Endodermal cell (in vitro differentiated cells): ENCODE data around the gene SCFD2. TPM values are rescaled to one million over a fixed set of nuclear protein-coding genes. Genes with fewer than 3 reads are reported as not detected.

Experiments
- DNase-seq: peaks from one replicate; pipeline ENCODE4 v3.0.0-alpha.2; 2017
- H3K27ac ChIP-seq: 2 replicates; pipeline ENCODE4 v1.5.1; 2013; ENCODE audit warnings: mild to moderate bottlenecking, low read depth, low read length, moderate library complexity
- H3K27me3 ChIP-seq: 2 replicates; pipeline ENCODE4 v1.6.1; 2013; ENCODE audit warnings: mild to moderate bottlenecking, low read length, moderate library complexity; ENCODE audit not compliant: insufficient read depth, control insufficient read depth, poor library complexity, severe bottlenecking
- H3K36me3 ChIP-seq: 2 replicates; pipeline ENCODE4 v1.7.0; 2013; ENCODE audit warnings: mild to moderate bottlenecking, low read length, moderate library complexity; ENCODE audit not compliant: control insufficient read depth, insufficient read depth
- H3K4me1 ChIP-seq: one replicate; pipeline ENCODE4 v1.7.0; 2013; ENCODE audit warnings: low read length; ENCODE audit not compliant: control insufficient read depth, insufficient read depth
- H3K4me3 ChIP-seq: 2 replicates; pipeline ENCODE4 v1.5.1; 2013; ENCODE audit warnings: mild to moderate bottlenecking, low read length, moderate library complexity
- H3K9ac ChIP-seq: 2 replicates; pipeline ENCODE4 v1.6.1; 2013; ENCODE audit warnings: mild to moderate bottlenecking, low read length, moderate library complexity; ENCODE audit not compliant: poor library complexity, severe bottlenecking; ENCODE audit errors: extremely low read depth
- H3K9me3 ChIP-seq: 2 replicates; pipeline ENCODE4 v1.6.1; 2013; ENCODE audit warnings: mild to moderate bottlenecking, low read length, moderate library complexity; ENCODE audit not compliant: control insufficient read depth
- H3K27ac Mint-ChIP-seq: 2 replicates; pipeline ENCODE4 v1.8.0; 2020; ENCODE audit warnings: mixed read lengths
- H3K27me3 Mint-ChIP-seq: 2 replicates; pipeline ENCODE4 v1.8.0; 2021; ENCODE audit warnings: mild to moderate bottlenecking, mixed read lengths; ENCODE audit not compliant: insufficient read depth
- H3K36me3 Mint-ChIP-seq: 2 replicates; pipeline ENCODE4 v1.8.0; 2020; ENCODE audit warnings: low read depth, mixed read lengths
- H3K4me1 Mint-ChIP-seq: 2 replicates; pipeline ENCODE4 v1.8.0; 2020; ENCODE audit warnings: mixed read lengths
- H3K4me3 Mint-ChIP-seq: 2 replicates; pipeline ENCODE4 v1.8.0; 2020; ENCODE audit warnings: mild to moderate bottlenecking, moderate library complexity, mixed read lengths
- H3K9me3 Mint-ChIP-seq: 2 replicates; pipeline ENCODE4 v1.8.0; 2020; ENCODE audit warnings: mild to moderate bottlenecking, mixed read lengths
- WGBS, 2 experiments: methylation state at CpG; one replicate each; pipeline versions ENCODE4 v1.1.5 to v1.1.7; 2013; ENCODE audit warnings: missing lambda C conversion rate in 2 of 2, mixed read lengths in 1 of 2; ENCODE audit not compliant: insufficient coverage in 1 of 2, insufficient read length in 1 of 2; 5-methylcytosine and 5-hydroxymethylcytosine counted together
- total RNA-seq, 2 donors: library from RNA; stranded (reverse); fragmentation: NEBNext Ultra II Directional in 1 of 2; extraction: Animal tissue kit (Norgen Biotek cat#: 25700) in 1 of 2; gene quantifications; 2 replicates in 1 of 2; 3 replicates in 1 of 2; pipeline ENCODE4 v1.2.1, GENCODE V29; 2021
- TF ChIP-seq, protein P1 (sequence below): fragments of 200-600 bp; sonication (generic); conservative IDR thresholded peaks from 2 replicates; pipeline ENCODE4 v1.5.0; 2021; ENCODE audit warnings: antibody characterized with exemption, mild to moderate bottlenecking

Gene SCFD2
- total RNA-seq, 2 donors from 2014 or later = 5.7 to 6.5 TPM

DNA sequence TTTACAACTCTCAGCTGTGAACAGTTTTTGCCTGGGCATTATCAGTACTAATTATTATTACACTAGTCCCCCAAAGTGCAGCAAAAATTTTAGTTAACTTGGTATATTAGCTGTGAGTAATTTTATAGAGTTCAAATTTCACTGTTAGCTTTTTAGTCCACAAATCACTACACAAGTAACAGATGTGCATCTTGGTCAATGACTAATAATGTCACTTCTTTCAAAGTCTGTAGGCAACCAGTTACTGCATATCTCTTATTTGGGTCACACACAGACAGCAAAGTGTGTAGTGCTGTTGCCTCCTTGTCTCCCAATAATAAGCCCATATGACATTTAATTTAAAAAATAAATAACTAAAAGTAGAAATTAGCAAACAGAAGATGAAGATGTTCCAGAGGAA, 159.9 kb downstream of the SCFD2 start:
- no peak overlapping the region for H3K9ac ChIP-seq
- no peaks in the 10 kb centered on the region for H3K9me3 ChIP-seq
- TF ChIP-seq, protein P1, sequence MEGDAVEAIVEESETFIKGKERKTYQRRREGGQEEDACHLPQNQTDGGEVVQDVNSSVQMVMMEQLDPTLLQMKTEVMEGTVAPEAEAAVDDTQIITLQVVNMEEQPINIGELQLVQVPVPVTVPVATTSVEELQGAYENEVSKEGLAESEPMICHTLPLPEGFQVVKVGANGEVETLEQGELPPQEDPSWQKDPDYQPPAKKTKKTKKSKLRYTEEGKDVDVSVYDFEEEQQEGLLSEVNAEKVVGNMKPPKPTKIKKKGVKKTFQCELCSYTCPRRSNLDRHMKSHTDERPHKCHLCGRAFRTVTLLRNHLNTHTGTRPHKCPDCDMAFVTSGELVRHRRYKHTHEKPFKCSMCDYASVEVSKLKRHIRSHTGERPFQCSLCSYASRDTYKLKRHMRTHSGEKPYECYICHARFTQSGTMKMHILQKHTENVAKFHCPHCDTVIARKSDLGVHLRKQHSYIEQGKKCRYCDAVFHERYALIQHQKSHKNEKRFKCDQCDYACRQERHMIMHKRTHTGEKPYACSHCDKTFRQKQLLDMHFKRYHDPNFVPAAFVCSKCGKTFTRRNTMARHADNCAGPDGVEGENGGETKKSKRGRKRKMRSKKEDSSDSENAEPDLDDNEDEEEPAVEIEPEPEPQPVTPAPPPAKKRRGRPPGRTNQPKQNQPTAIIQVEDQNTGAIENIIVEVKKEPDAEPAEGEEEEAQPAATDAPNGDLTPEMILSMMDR = no peak
- no peaks in the 10 kb centered on the region for H3K36me3 ChIP-seq
- DNase-seq = no peak
- no peaks in the 10 kb centered on the region for H3K9me3 Mint-ChIP-seq
- H3K4me1 Mint-ChIP-seq = no peaks in the 10 kb centered on the region
- H3K4me1 ChIP-seq = no peaks in the 10 kb centered on the region
- no peak overlapping the region for H3K27ac ChIP-seq
- no peaks in the 10 kb centered on the region for H3K27me3 Mint-ChIP-seq
- no peak overlapping the region for H3K27ac Mint-ChIP-seq
- H3K4me3 ChIP-seq = no peak overlapping the region
- no peaks in the 10 kb centered on the region for H3K36me3 Mint-ChIP-seq
- H3K4me3 Mint-ChIP-seq = no peak overlapping the region
- H3K27me3 ChIP-seq = no peaks in the 10 kb centered on the region

DNA sequence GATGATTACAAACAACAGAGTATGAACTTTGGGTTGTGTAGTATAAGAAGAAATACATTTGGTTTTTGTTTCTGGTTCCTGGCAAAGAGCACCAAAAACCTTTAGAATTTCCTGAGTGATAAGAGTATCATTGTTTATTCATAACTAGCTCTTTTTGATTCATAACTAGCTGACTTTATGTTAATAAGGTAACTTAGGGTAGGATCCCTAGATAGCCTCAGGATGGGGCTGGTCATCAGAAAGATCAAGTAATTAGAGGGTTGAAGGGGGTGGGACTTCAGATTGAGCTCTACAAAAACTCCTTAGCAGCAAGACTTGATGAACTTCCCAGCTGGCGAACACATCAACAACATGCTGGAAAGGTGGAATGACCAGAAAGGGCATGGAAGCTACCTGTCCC, 166.5 kb downstream of the SCFD2 start:
- no peak overlapping the region for H3K27ac Mint-ChIP-seq
- no peaks in the 10 kb centered on the region for H3K9me3 Mint-ChIP-seq
- Histone ChIP-seq H3K9ac (no peak overlapping the region), H3K27me3 (no peaks in the 10 kb centered on the region), H3K36me3 (no peaks in the 10 kb centered on the region), H3K27ac (no peak overlapping the region), H3K4me1 (no peaks in the 10 kb centered on the region), H3K9me3 (no peaks in the 10 kb centered on the region), H3K4me3 (no peak overlapping the region)
- TF ChIP-seq, protein P1 = no peak
- H3K27me3 Mint-ChIP-seq = no peaks in the 10 kb centered on the region
- H3K4me3 Mint-ChIP-seq = no peak overlapping the region
- 91 to 100% methylated on average over 1 of the region's 1 CpG for WGBS, 2 experiments
- no peaks in the 10 kb centered on the region for H3K4me1 Mint-ChIP-seq
- H3K36me3 Mint-ChIP-seq = no peaks in the 10 kb centered on the region
- no peak for DNase-seq

DNA sequence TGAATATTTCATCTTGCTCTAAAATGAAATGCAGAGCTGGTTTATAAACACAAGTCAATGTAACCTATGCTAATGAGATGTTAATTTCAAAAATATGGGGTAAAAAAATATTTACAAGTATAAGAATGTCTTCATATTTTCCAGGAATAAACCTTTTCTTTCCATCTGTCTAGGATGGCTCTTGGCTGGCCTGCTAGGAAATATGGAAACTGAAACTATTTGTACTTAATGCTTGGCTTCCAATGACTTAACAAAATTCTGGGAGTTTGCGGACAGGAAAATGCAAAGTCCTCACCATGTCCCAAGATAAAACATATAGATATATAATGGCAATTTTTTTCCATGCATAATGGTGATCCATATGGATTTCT, 168.1 kb downstream of the SCFD2 start:
- Histone ChIP-seq H3K27me3 (no peaks in the 10 kb centered on the region), H3K36me3 (no peaks in the 10 kb centered on the region), H3K4me1 (no peaks in the 10 kb centered on the region), H3K9me3 (no peaks in the 10 kb centered on the region), H3K4me3 (no peak overlapping the region), H3K27ac (no peak overlapping the region), H3K9ac (no peak overlapping the region)
- no peak overlapping the region for H3K4me3 Mint-ChIP-seq
- no peaks in the 10 kb centered on the region for H3K36me3 Mint-ChIP-seq
- H3K27ac Mint-ChIP-seq = no peak overlapping the region
- no peaks in the 10 kb centered on the region for H3K4me1 Mint-ChIP-seq
- no peaks in the 10 kb centered on the region for H3K27me3 Mint-ChIP-seq
- 100% methylated on average over 1 of the region's 1 CpG; no CpG with 5 or more reads in 1 of the 2 experiments for WGBS, 2 experiments
- H3K9me3 Mint-ChIP-seq = no peaks in the 10 kb centered on the region
- DNase-seq = no peak
- TF ChIP-seq, protein P1 = no peak
